ENCODE measurements around the gene C3orf62. TPM values are rescaled to one million over a fixed set of nuclear protein-coding genes. Genes with fewer than 3 reads are reported as not detected.

Gene C3orf62
- total RNA-seq, 1 donor from 2014 or later: 0.43 TPM

DNA sequence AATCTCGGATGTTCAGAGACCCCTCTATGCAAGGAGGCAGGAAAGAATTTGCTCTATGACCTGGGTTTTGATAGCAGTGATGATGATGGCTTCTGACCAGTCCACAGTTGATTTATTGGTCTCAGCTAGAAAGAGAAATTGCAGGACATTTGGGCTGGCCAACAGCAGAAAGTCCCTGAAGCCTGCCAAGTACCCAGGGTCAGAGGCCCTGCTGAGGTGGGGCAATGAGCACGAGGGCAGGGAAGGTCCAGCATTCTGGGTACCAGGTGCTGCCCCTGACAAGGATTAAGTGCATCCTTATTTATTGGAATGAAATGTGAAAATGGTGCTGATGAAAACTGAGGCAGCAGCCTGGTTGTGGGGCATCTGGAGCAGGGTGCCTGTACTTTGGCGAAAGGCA, 19.8 kb downstream of the C3orf62 start:
- H3K9me3 ChIP-seq: no peaks in the 10 kb centered on the region
- no peaks in the 10 kb centered on the region for H3K27me3 ChIP-seq
- H3K4me3 ChIP-seq: no peak overlapping the region
- no peak overlapping the region for H3K27ac ChIP-seq
- intact Hi-C loops (cut with DNase I): no loop called here
- DNase-seq (ENCODE audit: low spot score in 2 of 2): no peak
- TF ChIP-seq, protein P1, sequence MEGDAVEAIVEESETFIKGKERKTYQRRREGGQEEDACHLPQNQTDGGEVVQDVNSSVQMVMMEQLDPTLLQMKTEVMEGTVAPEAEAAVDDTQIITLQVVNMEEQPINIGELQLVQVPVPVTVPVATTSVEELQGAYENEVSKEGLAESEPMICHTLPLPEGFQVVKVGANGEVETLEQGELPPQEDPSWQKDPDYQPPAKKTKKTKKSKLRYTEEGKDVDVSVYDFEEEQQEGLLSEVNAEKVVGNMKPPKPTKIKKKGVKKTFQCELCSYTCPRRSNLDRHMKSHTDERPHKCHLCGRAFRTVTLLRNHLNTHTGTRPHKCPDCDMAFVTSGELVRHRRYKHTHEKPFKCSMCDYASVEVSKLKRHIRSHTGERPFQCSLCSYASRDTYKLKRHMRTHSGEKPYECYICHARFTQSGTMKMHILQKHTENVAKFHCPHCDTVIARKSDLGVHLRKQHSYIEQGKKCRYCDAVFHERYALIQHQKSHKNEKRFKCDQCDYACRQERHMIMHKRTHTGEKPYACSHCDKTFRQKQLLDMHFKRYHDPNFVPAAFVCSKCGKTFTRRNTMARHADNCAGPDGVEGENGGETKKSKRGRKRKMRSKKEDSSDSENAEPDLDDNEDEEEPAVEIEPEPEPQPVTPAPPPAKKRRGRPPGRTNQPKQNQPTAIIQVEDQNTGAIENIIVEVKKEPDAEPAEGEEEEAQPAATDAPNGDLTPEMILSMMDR (IDR thresholded peaks at IDR 0.05): no peak
- H3K36me3 ChIP-seq: no peaks in the 10 kb centered on the region
- no peaks in the 10 kb centered on the region for H3K4me1 ChIP-seq

DNA sequence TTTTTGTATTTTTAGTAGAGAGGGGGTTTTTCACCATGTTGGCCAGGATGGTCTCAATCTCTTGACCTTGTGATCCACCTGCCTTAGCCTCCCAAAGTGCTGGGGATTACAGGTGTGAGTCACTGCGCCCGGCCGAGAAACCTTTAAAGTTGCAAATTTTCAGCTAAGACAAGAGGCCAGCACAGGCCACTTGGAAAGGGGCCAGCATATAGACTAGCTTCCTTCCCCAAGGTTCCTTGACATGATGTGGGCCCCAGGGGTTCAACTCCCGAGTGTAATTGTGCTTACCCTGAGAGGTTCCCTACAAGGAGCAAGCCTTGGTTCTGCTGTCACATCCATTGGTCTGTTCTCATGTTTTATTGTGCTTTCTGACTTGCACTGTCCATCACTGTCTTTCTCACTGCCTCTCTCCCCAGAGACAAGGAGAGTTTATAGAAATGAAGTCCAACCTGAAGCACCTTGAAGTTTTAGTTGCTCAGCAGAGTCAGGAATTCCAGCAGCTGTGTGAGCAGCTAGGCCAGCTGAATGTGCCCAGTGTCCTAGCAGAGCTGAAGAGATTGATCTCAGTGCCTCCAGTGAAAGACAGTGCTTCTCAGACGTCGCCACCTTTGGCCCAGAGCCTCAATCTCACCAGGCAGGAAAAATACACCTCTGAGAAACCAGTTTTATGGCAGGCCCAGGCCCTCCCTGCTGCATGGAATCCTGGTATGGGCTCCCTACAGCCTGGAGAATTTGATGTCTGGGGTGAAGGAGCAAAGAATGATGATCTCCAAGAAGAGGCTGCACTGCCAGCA, 21.1 kb downstream of the C3orf62 start:
- Histone ChIP-seq H3K4me1 (no peaks in the 10 kb centered on the region), H3K27me3 (no peaks in the 10 kb centered on the region), H3K4me3 (no peak overlapping the region), H3K36me3 (no peaks in the 10 kb centered on the region), H3K9me3 (no peaks in the 10 kb centered on the region), H3K27ac (no peak overlapping the region)
- DNase-seq (ENCODE audit: low spot score in 2 of 2): no peak
- intact Hi-C loops (cut with DNase I): no loop called here
- TF ChIP-seq, protein P1 (IDR thresholded peaks at IDR 0.05): no peak

DNA sequence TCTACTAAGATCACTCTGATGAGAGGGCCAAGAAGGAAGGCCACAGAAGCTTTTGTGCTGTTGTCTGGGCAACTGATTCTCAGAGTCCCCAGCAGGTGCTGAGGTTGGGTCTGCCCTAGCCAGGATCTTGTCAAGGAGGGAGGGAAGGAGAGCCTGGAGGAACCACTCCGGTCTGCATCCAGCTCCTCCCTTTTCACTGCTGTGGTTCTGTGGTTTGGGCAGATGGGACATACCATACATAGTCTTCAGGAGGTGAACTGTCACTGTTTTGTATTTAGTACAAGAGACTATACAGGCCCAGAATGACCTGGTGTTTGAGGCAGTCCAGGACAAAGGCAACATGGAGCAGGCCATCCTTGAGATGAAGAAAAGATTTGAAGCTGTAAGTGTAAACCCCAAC, 21.9 kb downstream of the C3orf62 start:
- Histone ChIP-seq H3K27me3 (no peaks in the 10 kb centered on the region), H3K4me3 (no peak overlapping the region), H3K4me1 (no peaks in the 10 kb centered on the region), H3K36me3 (no peaks in the 10 kb centered on the region), H3K9me3 (no peaks in the 10 kb centered on the region), H3K27ac (no peak overlapping the region)
- intact Hi-C loops (cut with DNase I): no loop called here
- TF ChIP-seq, protein P1 (IDR thresholded peaks at IDR 0.05): no peak
- DNase-seq (ENCODE audit: low spot score in 2 of 2): no peak

DNA sequence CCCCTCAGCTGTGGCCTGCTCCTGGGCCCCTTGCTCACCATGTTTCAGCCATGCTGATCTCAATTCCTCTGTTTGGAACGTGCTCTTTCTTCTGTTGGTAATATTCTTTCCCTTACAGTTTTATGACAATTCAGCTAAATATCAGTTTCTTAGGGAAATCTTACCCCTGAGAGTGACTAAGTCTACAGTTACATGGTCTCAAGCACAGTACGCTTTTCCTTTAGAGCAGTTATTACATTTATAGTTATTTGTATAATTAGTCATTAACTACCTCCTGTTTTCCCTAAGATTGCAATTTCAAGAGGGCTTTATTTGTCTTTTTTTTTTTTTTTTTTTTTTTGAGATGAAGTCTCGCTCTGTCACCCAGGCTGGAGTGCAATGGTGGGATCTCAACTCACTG, 23.5 kb downstream of the C3orf62 start:
- no peaks in the 10 kb centered on the region for H3K9me3 ChIP-seq
- intact Hi-C loops (cut with DNase I): no loop called here
- H3K4me1 ChIP-seq: no peaks in the 10 kb centered on the region
- H3K4me3 ChIP-seq: no peak overlapping the region
- no peak overlapping the region for H3K27ac ChIP-seq
- DNase-seq (ENCODE audit: low spot score in 2 of 2): no peak
- TF ChIP-seq, protein P1 (IDR thresholded peaks at IDR 0.05): no peak
- H3K27me3 ChIP-seq: no peaks in the 10 kb centered on the region
- no peaks in the 10 kb centered on the region for H3K36me3 ChIP-seq

DNA sequence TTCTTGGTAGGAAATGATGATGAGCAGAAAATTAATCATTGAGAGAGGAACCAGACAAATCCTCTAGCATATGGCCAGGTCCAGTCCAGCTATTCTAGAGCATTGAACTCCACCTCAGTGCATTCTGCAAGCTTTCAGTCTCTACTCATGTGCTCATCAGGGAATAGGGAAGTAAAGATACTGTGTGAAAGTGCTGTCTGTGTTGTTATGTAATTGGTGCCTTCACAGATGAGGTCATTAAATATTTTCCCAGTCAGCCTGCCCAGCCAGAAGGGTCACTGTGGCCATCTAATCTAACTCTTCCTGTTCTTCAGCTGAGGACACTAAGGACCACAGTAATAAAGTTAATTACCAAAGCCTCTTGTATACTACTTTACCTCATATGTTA, 28.2 kb downstream of the C3orf62 start:
- no peaks in the 10 kb centered on the region for H3K9me3 ChIP-seq
- H3K27ac ChIP-seq: no peak overlapping the region
- H3K4me1 ChIP-seq: no peaks in the 10 kb centered on the region
- no peak overlapping the region for H3K4me3 ChIP-seq
- intact Hi-C loops (cut with DNase I): no loop called here
- TF ChIP-seq, protein P1 (IDR thresholded peaks at IDR 0.05): no peak
- H3K36me3 ChIP-seq: no peaks in the 10 kb centered on the region
- DNase-seq (ENCODE audit: low spot score in 2 of 2): no peak
- no peaks in the 10 kb centered on the region for H3K27me3 ChIP-seq

Measured in ascending aorta (tissue), 2 donors.